HepG2 (cell line): ENCODE results near the gene CYSRT1. TPM values are rescaled to one million over a fixed set of nuclear protein-coding genes. Genes with fewer than 3 reads are reported as not detected.

Experiments used
- ATAC-seq: fragments of 200-7000 bp; cut with Tn5 transposase; 3 replicates; pipeline ENCODE4 v1.9.1; 2020; ENCODE audit warnings: mild to moderate bottlenecking, moderate library complexity
- BruUV-seq: library from RNA; stranded (reverse); fragments of 400-500 nt; replicated peaks from 2 replicates; lab custom pipeline; 2021; lab: Mats Ljungman, UMichigan
- CTCF ChIA-PET: fragments of 300-600 bp; formaldehyde crosslinking; extraction: SDS; loops from one replicate; lab custom pipeline; 2021; ENCODE audit warnings: low total read pairs, inconsistent platforms, low intra/inter-chr PET ratio; lab: Yijun Ruan, JAX
- POLR2A ChIA-PET: fragments of 350-600 bp; sonication (Branson Sonifier 250); formaldehyde crosslinking; loops from one replicate; lab custom pipeline; 2020; ENCODE audit warnings: antibody characterized with exemption, inconsistent platforms; lab: Yijun Ruan, JAX
- DNase-seq: peaks from one replicate; pipeline ENCODE4 v3.0.0-alpha.2; 2015; ENCODE audit warnings: low spot score
- FAIRE-seq: peaks from 3 replicates; lab custom pipeline; 2011; peaks lifted over from hg19 to GRCh38; lab: Jason Lieb, UNC
- H2AFZ ChIP-seq: one replicate; pipeline ENCODE4 v1.6.1; 2011; ENCODE audit warnings: low read length, inconsistent platforms
- H3K27ac ChIP-seq: fragments of 300-600 bp; 3 replicates; pipeline ENCODE4 v1.8.0; 2011; ENCODE audit warnings: mixed run types, mild to moderate bottlenecking, mixed read lengths, low read length, inconsistent platforms; ENCODE audit not compliant: insufficient read depth; ENCODE audit errors: extremely low read length
- H3K27me3 ChIP-seq, 2 experiments: fragments of 200-600 bp in 1 of 2; 2 replicates in 1 of 2; 3 replicates in 1 of 2; pipeline versions ENCODE4 v1.6.0 to v1.8.0; 2011; ENCODE audit warnings: low read length in 2 of 2, mild to moderate bottlenecking in 2 of 2, moderate library complexity in 2 of 2, inconsistent platforms in 1 of 2; ENCODE audit not compliant: insufficient read depth in 2 of 2, control insufficient read depth in 1 of 2
- H3K36me3 ChIP-seq, 2 experiments: fragments of 200-600 bp in 1 of 2; replicated peaks in 1 of 2; 2 replicates in 1 of 2; 3 replicates in 1 of 2; pipeline versions ENCODE4 v1.5.1 to v1.8.0; 2011; ENCODE audit warnings: low read length in 2 of 2, inconsistent platforms in 1 of 2; ENCODE audit not compliant: insufficient read depth in 2 of 2, control insufficient read depth in 1 of 2
- H3K4me1 ChIP-seq: 2 replicates; pipeline ENCODE4 v1.5.1; 2012; ENCODE audit warnings: low read length, inconsistent platforms; ENCODE audit not compliant: insufficient read depth
- H3K4me2 ChIP-seq: 2 replicates; pipeline ENCODE4 v1.6.0; 2011; ENCODE audit warnings: low read depth, low read length, inconsistent platforms
- H3K4me3 ChIP-seq, 3 experiments: fragments of 200-600 bp in 1 of 3; sonication (generic), shearing (Covaris generic) in 1 of 3; replicated peaks in 1 of 3; 2 replicates each; pipeline ENCODE4 v1.5.1; 2011 to 2016; ENCODE audit warnings: low read length in 3 of 3, inconsistent platforms in 2 of 3, low read depth in 2 of 3, mild to moderate bottlenecking in 2 of 3, control low read depth in 1 of 3, mixed read lengths in 1 of 3; ENCODE audit not compliant: insufficient read depth in 1 of 3
- H3K79me2 ChIP-seq: one replicate; pipeline ENCODE4 v1.6.1; 2011; ENCODE audit warnings: low read length, inconsistent platforms; ENCODE audit not compliant: insufficient read depth
- H3K9ac ChIP-seq: 2 replicates; pipeline ENCODE4 v1.6.0; 2011; ENCODE audit warnings: mild to moderate bottlenecking, low read depth, low read length, inconsistent platforms; ENCODE audit not compliant: insufficient read depth
- H3K9me3 ChIP-seq: 2 replicates; pipeline ENCODE4 v1.5.1; 2012; ENCODE audit warnings: mild to moderate bottlenecking, low read length
- H4K20me1 ChIP-seq: 2 replicates; pipeline ENCODE4 v1.6.0; 2011; ENCODE audit warnings: inconsistent platforms, mild to moderate bottlenecking, low read length, moderate library complexity; ENCODE audit not compliant: insufficient read depth
- CEBPZ ChIP-seq: IDR thresholded peaks from 2 replicates; pipeline ENCODE4 v1.6.1; 2012; ENCODE audit warnings: low read length, improper control_type of control experiment
- GABPA ChIP-seq, 2 experiments: IDR thresholded peaks; 2 replicates each; pipeline ENCODE4 v1.6.1; 2011 to 2016; ENCODE audit warnings: low read depth in 2 of 2, low read length in 1 of 2, missing biosample characterization in 1 of 2, missing genetic modification characterization in 1 of 2
- HIC2 ChIP-seq: sonication (generic); formaldehyde crosslinking; IDR thresholded peaks from 2 replicates; pipeline ENCODE4 v1.9.0; 2022; ENCODE audit warnings: low read depth, missing genetic modification reagents
- MTF1 ChIP-seq: sonication (generic); formaldehyde crosslinking; IDR thresholded peaks from 2 replicates; pipeline ENCODE4 v1.5.0; 2020; ENCODE audit warnings: missing genetic modification reagents
- MXI1 ChIP-seq: IDR thresholded peaks from 3 replicates; pipeline ENCODE4 v1.6.1; 2012; ENCODE audit warnings: low read depth, low read length, inconsistent platforms, borderline replicate concordance
- RBFOX2 ChIP-seq: fragments of 200-400 bp; formaldehyde crosslinking; IDR thresholded peaks from 2 replicates; pipeline ENCODE4 v1.6.1; 2017; ENCODE audit warnings: low read depth, mild to moderate bottlenecking, low read length
- ZNF432 ChIP-seq: sonication (generic); formaldehyde crosslinking; IDR thresholded peaks from 2 replicates; pipeline ENCODE4 v1.5.0; 2020; ENCODE audit warnings: missing genetic modification reagents, mild to moderate bottlenecking, borderline replicate concordance
- WGBS: methylation state at CpG from one replicate; pipeline ENCODE4 v1.1.6; 2017; ENCODE audit warnings: low lambda C conversion rate; 5-methylcytosine and 5-hydroxymethylcytosine counted together
- in situ Hi-C: cut with HindIII; loops from 2 replicates; pipeline ENCODE4 v1.10.0; 2017; ENCODE audit warnings: low pct_unique_long_range_greater_than_20kb; ENCODE audit not compliant: extremely low pct_ligation_motif_present
- intact Hi-C: fragments of 100-400 bp; cut with micrococcal nuclease; formaldehyde crosslinking; loops from one replicate; pipeline ENCODE4 v1.10.0; 2022; ENCODE audit not compliant: unreplicated experiment
- polyA plus RNA-seq, 8 experiments: library from polyadenylated mRNA; depleted of rRNA in 3 of 8; stranded (reverse) in 7 of 8; unstranded in 1 of 8; fragments of >200 nt; fragmentation: Illumina TruSeq in 4 of 8; extraction: Trizol in 4 of 8; gene quantifications; 2 replicates each; pipeline versions ENCODE4 v1.2.1 to v1.2.3, GENCODE V29; 2011 to 2016; ENCODE audit warnings: low read depth in 4 of 8, missing spikeins in 1 of 8, mixed read lengths in 1 of 8; ENCODE audit not compliant: insufficient read depth in 1 of 8
- total RNA-seq, 5 experiments: library from RNA; depleted of rRNA; stranded (reverse); fragments of >200 nt; fragmentation: Illumina TruSeq; extraction: Trizol; gene quantifications; 2 replicates each; pipeline ENCODE4 v1.2.3, GENCODE V29; 2016; ENCODE audit warnings: low read depth in 1 of 5

The CYSRT1 gene
- total and polyA plus RNA-seq, 2 of the 13 experiments (the other 11 are each of a cell fraction or from before 2014, with no cell fraction given) = 1.5 to 2.1 TPM

GRCh38 chr9:137182836-137183235 lies 42.1 kb upstream of the CYSRT1 start:
- WGBS = 84% methylated on average over 8 of the region's 17 CpGs
- H3K27ac ChIP-seq = no peak overlapping the region
- no peak overlapping the region for H3K9ac ChIP-seq
- POLR2A ChIA-PET = no interaction called here
- in situ Hi-C loops = no loop called here
- H3K4me1 ChIP-seq = peaks cover 15% of the 10 kb centered on the region
- no peak for TF ChIP-seq MXI1
- TF ChIP-seq RBFOX2 = 0 out of 2 replicates have a peak, but pooled peaks have one; percentile 26
- TF ChIP-seq MTF1 = no peak
- TF ChIP-seq CEBPZ = no peak
- TF ChIP-seq ZNF432 (CRISPR knock-in tag) = no peak
- no peak for TF ChIP-seq HIC2 (CRISPR knock-in tag)
- no peak for TF ChIP-seq GABPA (IDR thresholded peaks at IDR 0.05; ENCODE audit: low read depth, low read length)
- no peak for TF ChIP-seq GABPA (CRISPR knock-in tag; IDR thresholded peaks at IDR 0.05; ENCODE audit: low read depth)
- TF ChIP-seq, all 625 proteins: peak for 1
- Histone ChIP-seq H3K4me3 (no peak overlapping the region), H3K36me3 (peaks cover 25 to 35% of the 10 kb centered on the region in 2 experiments; a peak in 4 of 5 replicates), H3K27me3 (no peaks in the 10 kb centered on the region), H3K79me2 (peaks cover 16% of the 10 kb centered on the region), H4K20me1 (no peaks in the 10 kb centered on the region), H3K4me2 (no peak overlapping the region), H2AFZ (no peak overlapping the region), H3K9me3 (no peaks in the 10 kb centered on the region)
- DNase-seq = no peak
- CTCF ChIA-PET = no interaction called here
- intact Hi-C loops = no loop called here
- ATAC-seq = no peak
- FAIRE-seq = no peak
- no TSS peak for BruUV-seq
